Mucosa of stomach (tissue), 1 donor: ENCODE results near the gene MFSD2A.
A peak's percentile ranks its signal among the peaks of the same experiment; 100 is the strongest.

Experiments used
- H3K27me3 ChIP-seq: one replicate; pipeline ENCODE4 v1.7.0; 2013; ENCODE audit warnings: mild to moderate bottlenecking, low read length; ENCODE audit not compliant: control insufficient read depth, insufficient read depth
- H3K36me3 ChIP-seq: one replicate; pipeline ENCODE4 v1.7.0; 2013; ENCODE audit warnings: low read length; ENCODE audit not compliant: control insufficient read depth, insufficient read depth
- H3K4me1 ChIP-seq: one replicate; pipeline ENCODE4 v1.7.0; 2013; ENCODE audit warnings: mild to moderate bottlenecking, low read length; ENCODE audit not compliant: control insufficient read depth, insufficient read depth
- H3K4me3 ChIP-seq: one replicate; pipeline ENCODE4 v1.7.0; 2013; ENCODE audit warnings: low read length
- H3K9ac ChIP-seq: one replicate; pipeline ENCODE4 v1.7.0; 2013; ENCODE audit warnings: mild to moderate bottlenecking, low read length, moderate library complexity
- H3K9me3 ChIP-seq: one replicate; pipeline ENCODE4 v1.7.0; 2013; ENCODE audit warnings: mild to moderate bottlenecking, low read length, moderate library complexity; ENCODE audit not compliant: control insufficient read depth
- donor health status: Pancreatic carcinoma.

Gene MFSD2A

GRCh38 chr1:39944410-39945112 is 10.4 kb upstream of the MFSD2A start:
- no peaks in the 10 kb centered on the region for H3K36me3 ChIP-seq
- no peaks in the 10 kb centered on the region for H3K9me3 ChIP-seq
- no peak overlapping the region for H3K9ac ChIP-seq
- H3K4me3 ChIP-seq, result no peak overlapping the region
- H3K27me3 ChIP-seq, result no peaks in the 10 kb centered on the region
- H3K4me1 ChIP-seq, result no peaks in the 10 kb centered on the region

- Histone ChIP-seq H3K27me3 (no peaks in the 10 kb centered on the region), H3K4me3 (no peak overlapping the region), H3K9me3 (no peaks in the 10 kb centered on the region), H3K4me1 (no peaks in the 10 kb centered on the region), H3K36me3 (no peaks in the 10 kb centered on the region), H3K9ac (no peak overlapping the region)
These were observed 8.7 kb upstream of the MFSD2A start for GRCh38 chr1:39946216-39946615.

GRCh38 chr1:39947260-39947659 is 7.7 kb upstream of the MFSD2A start:
- H3K27me3 ChIP-seq, result no peaks in the 10 kb centered on the region
- H3K4me1 ChIP-seq, result no peaks in the 10 kb centered on the region
- H3K4me3 ChIP-seq, result no peak overlapping the region
- H3K36me3 ChIP-seq, result no peaks in the 10 kb centered on the region
- no peak overlapping the region for H3K9ac ChIP-seq
- H3K9me3 ChIP-seq, result no peaks in the 10 kb centered on the region

- Histone ChIP-seq H3K4me3 (no peak overlapping the region), H3K36me3 (no peaks in the 10 kb centered on the region), H3K27me3 (no peaks in the 10 kb centered on the region), H3K4me1 (peaks cover 16% of the 10 kb centered on the region), H3K9me3 (no peaks in the 10 kb centered on the region), H3K9ac (no peak overlapping the region)
These were observed 5.1 kb upstream of the MFSD2A start for GRCh38 chr1:39949891-39950290.

- H3K9ac ChIP-seq, result no peak overlapping the region
- peaks cover 26% of the 10 kb centered on the region for H3K4me1 ChIP-seq
- H3K9me3 ChIP-seq, result no peaks in the 10 kb centered on the region
- no peaks in the 10 kb centered on the region for H3K27me3 ChIP-seq
- no peak overlapping the region for H3K4me3 ChIP-seq
- no peaks in the 10 kb centered on the region for H3K36me3 ChIP-seq
These were observed 3.0 kb upstream of the MFSD2A start for GRCh38 chr1:39951926-39952325.

GRCh38 chr1:39952359-39953110 is 2.4 kb upstream of the MFSD2A start:
- Histone ChIP-seq H3K4me3 (no peak overlapping the region), H3K36me3 (no peaks in the 10 kb centered on the region), H3K27me3 (no peaks in the 10 kb centered on the region), H3K9ac (no peak overlapping the region), H3K9me3 (no peaks in the 10 kb centered on the region), H3K4me1 (peaks cover 32% of the 10 kb centered on the region)

GRCh38 chr1:39954324-39954869 is 548 bp upstream of the MFSD2A start:
- Histone ChIP-seq H3K27me3 (no peaks in the 10 kb centered on the region), H3K4me1 (peaks cover 32% of the 10 kb centered on the region), H3K36me3 (no peaks in the 10 kb centered on the region), H3K9ac (peak overlapping the region; percentile 26), H3K4me3 (no peak overlapping the region), H3K9me3 (no peaks in the 10 kb centered on the region)

- H3K4me3 ChIP-seq, result peak overlapping the region; percentile 37
- H3K9ac ChIP-seq, result peak overlapping the region; percentile 66
- H3K9me3 ChIP-seq, result no peaks in the 10 kb centered on the region
- no peaks in the 10 kb centered on the region for H3K27me3 ChIP-seq
- peaks cover 44% of the 10 kb centered on the region for H3K4me1 ChIP-seq
- no peaks in the 10 kb centered on the region for H3K36me3 ChIP-seq
These were observed 898 bp downstream of the MFSD2A start for GRCh38 chr1:39955547-39956539.

GRCh38 chr1:39957299-39958015 is 2.5 kb downstream of the MFSD2A start:
- Histone ChIP-seq H3K4me1 (peaks cover 45% of the 10 kb centered on the region), H3K9ac (no peak overlapping the region), H3K36me3 (no peaks in the 10 kb centered on the region), H3K27me3 (no peaks in the 10 kb centered on the region), H3K9me3 (no peaks in the 10 kb centered on the region), H3K4me3 (no peak overlapping the region)

GRCh38 chr1:39958403-39959200 is 3.7 kb downstream of the MFSD2A start:
- Histone ChIP-seq H3K4me1 (peaks cover 42% of the 10 kb centered on the region), H3K9ac (no peak overlapping the region), H3K9me3 (no peaks in the 10 kb centered on the region), H3K36me3 (no peaks in the 10 kb centered on the region), H3K27me3 (no peaks in the 10 kb centered on the region), H3K4me3 (no peak overlapping the region)
